Measurements from ENCODE around the gene BRS3. TPM values are rescaled to one million over a fixed set of nuclear protein-coding genes. Genes with fewer than 3 reads are reported as not detected.
A peak's percentile ranks its signal among the peaks of the same experiment; 100 is the strongest.

The BRS3 gene
- total and polyA plus RNA-seq, 9 of the 15 experiments (the other 6 are each of a cell fraction or from before 2014, with no cell fraction given), result not detected

DNA sequence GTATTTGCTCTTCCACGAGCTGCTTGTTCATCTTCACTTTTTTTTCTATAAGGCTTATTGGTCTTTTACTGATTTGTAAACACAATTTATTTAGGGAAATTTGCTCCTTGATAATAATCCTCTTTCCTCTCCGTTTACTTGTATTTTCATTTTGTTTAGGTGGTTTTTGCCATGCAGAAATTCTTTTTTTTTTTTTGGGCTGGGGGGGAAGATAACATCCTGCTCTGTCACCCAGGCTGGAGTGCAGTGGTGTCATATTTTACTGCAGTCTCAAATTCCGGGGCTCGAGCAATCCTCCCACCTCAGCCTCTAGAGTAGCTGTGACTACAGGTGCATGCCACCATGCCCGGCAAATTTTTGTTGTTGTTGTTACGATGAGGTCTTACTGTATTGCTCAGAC is 31.6 kb upstream of the BRS3 start (continued):
- TF ChIP-seq, protein P1, sequence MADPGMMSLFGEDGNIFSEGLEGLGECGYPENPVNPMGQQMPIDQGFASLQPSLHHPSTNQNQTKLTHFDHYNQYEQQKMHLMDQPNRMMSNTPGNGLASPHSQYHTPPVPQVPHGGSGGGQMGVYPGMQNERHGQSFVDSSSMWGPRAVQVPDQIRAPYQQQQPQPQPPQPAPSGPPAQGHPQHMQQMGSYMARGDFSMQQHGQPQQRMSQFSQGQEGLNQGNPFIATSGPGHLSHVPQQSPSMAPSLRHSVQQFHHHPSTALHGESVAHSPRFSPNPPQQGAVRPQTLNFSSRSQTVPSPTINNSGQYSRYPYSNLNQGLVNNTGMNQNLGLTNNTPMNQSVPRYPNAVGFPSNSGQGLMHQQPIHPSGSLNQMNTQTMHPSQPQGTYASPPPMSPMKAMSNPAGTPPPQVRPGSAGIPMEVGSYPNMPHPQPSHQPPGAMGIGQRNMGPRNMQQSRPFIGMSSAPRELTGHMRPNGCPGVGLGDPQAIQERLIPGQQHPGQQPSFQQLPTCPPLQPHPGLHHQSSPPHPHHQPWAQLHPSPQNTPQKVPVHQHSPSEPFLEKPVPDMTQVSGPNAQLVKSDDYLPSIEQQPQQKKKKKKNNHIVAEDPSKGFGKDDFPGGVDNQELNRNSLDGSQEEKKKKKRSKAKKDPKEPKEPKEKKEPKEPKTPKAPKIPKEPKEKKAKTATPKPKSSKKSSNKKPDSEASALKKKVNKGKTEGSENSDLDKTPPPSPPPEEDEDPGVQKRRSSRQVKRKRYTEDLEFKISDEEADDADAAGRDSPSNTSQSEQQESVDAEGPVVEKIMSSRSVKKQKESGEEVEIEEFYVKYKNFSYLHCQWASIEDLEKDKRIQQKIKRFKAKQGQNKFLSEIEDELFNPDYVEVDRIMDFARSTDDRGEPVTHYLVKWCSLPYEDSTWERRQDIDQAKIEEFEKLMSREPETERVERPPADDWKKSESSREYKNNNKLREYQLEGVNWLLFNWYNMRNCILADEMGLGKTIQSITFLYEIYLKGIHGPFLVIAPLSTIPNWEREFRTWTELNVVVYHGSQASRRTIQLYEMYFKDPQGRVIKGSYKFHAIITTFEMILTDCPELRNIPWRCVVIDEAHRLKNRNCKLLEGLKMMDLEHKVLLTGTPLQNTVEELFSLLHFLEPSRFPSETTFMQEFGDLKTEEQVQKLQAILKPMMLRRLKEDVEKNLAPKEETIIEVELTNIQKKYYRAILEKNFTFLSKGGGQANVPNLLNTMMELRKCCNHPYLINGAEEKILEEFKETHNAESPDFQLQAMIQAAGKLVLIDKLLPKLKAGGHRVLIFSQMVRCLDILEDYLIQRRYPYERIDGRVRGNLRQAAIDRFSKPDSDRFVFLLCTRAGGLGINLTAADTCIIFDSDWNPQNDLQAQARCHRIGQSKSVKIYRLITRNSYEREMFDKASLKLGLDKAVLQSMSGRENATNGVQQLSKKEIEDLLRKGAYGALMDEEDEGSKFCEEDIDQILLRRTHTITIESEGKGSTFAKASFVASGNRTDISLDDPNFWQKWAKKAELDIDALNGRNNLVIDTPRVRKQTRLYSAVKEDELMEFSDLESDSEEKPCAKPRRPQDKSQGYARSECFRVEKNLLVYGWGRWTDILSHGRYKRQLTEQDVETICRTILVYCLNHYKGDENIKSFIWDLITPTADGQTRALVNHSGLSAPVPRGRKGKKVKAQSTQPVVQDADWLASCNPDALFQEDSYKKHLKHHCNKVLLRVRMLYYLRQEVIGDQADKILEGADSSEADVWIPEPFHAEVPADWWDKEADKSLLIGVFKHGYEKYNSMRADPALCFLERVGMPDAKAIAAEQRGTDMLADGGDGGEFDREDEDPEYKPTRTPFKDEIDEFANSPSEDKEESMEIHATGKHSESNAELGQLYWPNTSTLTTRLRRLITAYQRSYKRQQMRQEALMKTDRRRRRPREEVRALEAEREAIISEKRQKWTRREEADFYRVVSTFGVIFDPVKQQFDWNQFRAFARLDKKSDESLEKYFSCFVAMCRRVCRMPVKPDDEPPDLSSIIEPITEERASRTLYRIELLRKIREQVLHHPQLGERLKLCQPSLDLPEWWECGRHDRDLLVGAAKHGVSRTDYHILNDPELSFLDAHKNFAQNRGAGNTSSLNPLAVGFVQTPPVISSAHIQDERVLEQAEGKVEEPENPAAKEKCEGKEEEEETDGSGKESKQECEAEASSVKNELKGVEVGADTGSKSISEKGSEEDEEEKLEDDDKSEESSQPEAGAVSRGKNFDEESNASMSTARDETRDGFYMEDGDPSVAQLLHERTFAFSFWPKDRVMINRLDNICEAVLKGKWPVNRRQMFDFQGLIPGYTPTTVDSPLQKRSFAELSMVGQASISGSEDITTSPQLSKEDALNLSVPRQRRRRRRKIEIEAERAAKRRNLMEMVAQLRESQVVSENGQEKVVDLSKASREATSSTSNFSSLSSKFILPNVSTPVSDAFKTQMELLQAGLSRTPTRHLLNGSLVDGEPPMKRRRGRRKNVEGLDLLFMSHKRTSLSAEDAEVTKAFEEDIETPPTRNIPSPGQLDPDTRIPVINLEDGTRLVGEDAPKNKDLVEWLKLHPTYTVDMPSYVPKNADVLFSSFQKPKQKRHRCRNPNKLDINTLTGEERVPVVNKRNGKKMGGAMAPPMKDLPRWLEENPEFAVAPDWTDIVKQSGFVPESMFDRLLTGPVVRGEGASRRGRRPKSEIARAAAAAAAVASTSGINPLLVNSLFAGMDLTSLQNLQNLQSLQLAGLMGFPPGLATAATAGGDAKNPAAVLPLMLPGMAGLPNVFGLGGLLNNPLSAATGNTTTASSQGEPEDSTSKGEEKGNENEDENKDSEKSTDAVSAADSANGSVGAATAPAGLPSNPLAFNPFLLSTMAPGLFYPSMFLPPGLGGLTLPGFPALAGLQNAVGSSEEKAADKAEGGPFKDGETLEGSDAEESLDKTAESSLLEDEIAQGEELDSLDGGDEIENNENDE (IDR thresholded peaks at IDR 0.05; ENCODE audit: low read depth, low read length), result no peak
- TF ChIP-seq, protein P2, sequence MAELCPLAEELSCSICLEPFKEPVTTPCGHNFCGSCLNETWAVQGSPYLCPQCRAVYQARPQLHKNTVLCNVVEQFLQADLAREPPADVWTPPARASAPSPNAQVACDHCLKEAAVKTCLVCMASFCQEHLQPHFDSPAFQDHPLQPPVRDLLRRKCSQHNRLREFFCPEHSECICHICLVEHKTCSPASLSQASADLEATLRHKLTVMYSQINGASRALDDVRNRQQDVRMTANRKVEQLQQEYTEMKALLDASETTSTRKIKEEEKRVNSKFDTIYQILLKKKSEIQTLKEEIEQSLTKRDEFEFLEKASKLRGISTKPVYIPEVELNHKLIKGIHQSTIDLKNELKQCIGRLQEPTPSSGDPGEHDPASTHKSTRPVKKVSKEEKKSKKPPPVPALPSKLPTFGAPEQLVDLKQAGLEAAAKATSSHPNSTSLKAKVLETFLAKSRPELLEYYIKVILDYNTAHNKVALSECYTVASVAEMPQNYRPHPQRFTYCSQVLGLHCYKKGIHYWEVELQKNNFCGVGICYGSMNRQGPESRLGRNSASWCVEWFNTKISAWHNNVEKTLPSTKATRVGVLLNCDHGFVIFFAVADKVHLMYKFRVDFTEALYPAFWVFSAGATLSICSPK (IDR thresholded peaks at IDR 0.05; ENCODE audit: borderline replicate concordance), result no peak
- TF ChIP-seq RBM34 (IDR thresholded peaks at IDR 0.05; ENCODE audit: borderline replicate concordance, insufficient read depth, low read length) (no peak), DPF2 (IDR thresholded peaks at IDR 0.05) (peak; percentile 71), STAT5B (CRISPR knock-in tag; IDR thresholded peaks at IDR 0.05) (no peak), CBX8 (IDR thresholded peaks at IDR 0.05; ENCODE audit: borderline replicate concordance, extremely low read depth, low read depth, low read length, poor library complexity, severe bottlenecking) (no peak), TRIM28 (IDR thresholded peaks at IDR 0.05) (no peak)
- TF ChIP-seq, protein P3, sequence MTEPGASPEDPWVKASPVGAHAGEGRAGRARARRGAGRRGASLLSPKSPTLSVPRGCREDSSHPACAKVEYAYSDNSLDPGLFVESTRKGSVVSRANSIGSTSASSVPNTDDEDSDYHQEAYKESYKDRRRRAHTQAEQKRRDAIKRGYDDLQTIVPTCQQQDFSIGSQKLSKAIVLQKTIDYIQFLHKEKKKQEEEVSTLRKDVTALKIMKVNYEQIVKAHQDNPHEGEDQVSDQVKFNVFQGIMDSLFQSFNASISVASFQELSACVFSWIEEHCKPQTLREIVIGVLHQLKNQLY (CRISPR knock-in tag; conservative IDR thresholded peaks at IDR 0.05), result no peak
- TF ChIP-seq, protein P4, sequence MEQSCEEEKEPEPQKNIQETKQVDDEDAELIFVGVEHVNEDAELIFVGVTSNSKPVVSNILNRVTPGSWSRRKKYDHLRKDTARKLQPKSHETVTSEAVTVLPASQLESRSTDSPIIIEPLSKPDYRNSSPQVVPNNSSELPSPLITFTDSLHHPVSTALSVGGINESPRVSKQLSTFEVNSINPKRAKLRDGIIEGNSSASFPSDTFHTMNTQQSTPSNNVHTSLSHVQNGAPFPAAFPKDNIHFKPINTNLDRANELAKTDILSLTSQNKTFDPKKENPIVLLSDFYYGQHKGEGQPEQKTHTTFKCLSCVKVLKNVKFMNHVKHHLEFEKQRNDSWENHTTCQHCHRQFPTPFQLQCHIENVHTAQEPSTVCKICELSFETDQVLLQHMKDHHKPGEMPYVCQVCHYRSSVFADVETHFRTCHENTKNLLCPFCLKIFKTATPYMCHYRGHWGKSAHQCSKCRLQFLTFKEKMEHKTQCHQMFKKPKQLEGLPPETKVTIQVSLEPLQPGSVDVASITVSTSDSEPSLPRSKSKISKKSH (CRISPR knock-in tag; IDR thresholded peaks at IDR 0.05), result no peak
